Prostate gland (tissue), 2 donors: Measurements from ENCODE around the gene ZNF106.

Experiments used
- POLR2A ChIP-seq: fragments of 450-650 bp; IDR thresholded peaks from one replicate; pipeline ENCODE4 v1.6.1; 2016; ENCODE audit warnings: antibody characterized with exemption, mild to moderate bottlenecking
- POLR2AphosphoS5 ChIP-seq: sonication (generic); formaldehyde crosslinking; IDR thresholded peaks from one replicate; pipeline ENCODE4 v1.6.1; 2017; ENCODE audit warnings: antibody characterized with exemption
- TF ChIP-seq, protein P1 (sequence below), 4 experiments: fragments of 200-600 bp in 2 of 4; fragments of 450-650 bp in 2 of 4; sonication (generic) in 2 of 4; IDR thresholded peaks; 1 replicate in 3 of 4; 2 replicates in 1 of 4; pipeline ENCODE4 v1.5.1; 2016 to 2019; ENCODE audit warnings: antibody characterized with exemption in 4 of 4, mild to moderate bottlenecking in 2 of 4, moderate library complexity in 2 of 4

DNA sequence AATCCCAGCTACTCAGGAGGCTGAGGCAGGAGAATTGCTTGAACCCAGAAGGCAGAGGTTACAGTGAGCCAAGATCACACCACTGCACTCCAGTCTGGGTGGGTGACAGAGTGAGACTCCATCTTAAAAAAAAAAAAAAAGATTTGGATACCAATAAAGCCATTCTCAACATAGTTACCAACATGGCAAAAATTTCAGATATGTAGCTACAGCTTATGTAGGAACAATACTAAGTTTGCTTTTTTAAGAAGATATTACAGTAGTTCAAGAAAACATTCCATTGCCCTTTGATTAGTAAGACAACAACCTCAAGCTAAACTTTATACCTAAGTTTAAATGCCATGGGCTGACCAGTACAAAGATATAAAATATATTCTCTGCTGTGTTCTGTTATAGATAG, 34.4 kb downstream of the ZNF106 start:
- TF ChIP-seq, protein P1, sequence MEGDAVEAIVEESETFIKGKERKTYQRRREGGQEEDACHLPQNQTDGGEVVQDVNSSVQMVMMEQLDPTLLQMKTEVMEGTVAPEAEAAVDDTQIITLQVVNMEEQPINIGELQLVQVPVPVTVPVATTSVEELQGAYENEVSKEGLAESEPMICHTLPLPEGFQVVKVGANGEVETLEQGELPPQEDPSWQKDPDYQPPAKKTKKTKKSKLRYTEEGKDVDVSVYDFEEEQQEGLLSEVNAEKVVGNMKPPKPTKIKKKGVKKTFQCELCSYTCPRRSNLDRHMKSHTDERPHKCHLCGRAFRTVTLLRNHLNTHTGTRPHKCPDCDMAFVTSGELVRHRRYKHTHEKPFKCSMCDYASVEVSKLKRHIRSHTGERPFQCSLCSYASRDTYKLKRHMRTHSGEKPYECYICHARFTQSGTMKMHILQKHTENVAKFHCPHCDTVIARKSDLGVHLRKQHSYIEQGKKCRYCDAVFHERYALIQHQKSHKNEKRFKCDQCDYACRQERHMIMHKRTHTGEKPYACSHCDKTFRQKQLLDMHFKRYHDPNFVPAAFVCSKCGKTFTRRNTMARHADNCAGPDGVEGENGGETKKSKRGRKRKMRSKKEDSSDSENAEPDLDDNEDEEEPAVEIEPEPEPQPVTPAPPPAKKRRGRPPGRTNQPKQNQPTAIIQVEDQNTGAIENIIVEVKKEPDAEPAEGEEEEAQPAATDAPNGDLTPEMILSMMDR (IDR thresholded peaks at IDR 0.05) = no peak
- no peak for TF ChIP-seq POLR2AphosphoS5
- TF ChIP-seq POLR2A = no peak
